IPS-11a (cell line): ENCODE results near the gene CAB39L.

Source experiments
- H3K4me3 ChIP-seq: one replicate; pipeline ENCODE4 v1.5.1; 2013; ENCODE audit warnings: low read depth, low read length, control low read depth

Gene CAB39L

DNA sequence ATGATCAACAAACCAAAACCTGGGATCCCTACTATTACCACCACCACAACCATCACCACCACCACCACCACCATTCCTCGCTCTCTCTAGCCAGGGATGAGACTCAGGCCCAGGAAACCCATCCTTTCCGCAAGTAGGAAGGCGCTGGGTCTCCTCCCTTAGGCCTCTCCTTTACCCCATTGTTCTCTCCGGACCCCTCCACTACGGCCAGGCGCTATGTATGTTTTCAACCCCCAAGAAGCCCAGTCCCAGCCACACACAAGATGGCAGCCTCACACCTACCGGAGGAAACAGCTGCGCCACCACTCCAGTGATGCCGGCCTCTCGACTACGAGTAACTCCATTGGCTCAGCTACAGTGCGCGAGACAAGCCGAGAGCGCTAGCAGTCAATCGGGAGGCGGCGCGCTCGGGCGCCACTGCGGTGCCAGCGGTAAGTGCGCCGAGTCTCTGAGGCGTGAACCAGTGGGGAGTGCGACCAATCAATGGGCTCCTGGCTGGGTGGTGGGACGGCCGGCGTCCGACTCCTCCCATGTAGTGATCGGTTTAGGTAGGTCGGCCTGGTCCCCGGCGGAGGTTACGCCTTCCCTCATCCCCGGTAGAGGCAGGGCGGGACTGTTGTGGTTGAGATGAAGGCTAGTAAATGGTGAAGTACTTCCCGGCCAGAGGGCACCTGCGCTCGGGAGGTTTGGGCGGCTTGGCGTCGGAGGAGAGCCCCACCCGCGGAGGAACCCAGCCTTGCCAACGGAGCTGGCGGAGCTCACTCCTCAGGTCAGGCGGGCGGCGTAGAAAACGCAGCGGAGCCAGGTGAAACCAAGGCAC lies at the start of gene CAB39L, which contains the start of gene SETDB2:
Gene CAB39L, minus strand, starts transcription at position 361 of the 820 bp plus-strand sequence. CDS start 61,154 bp downstream, outside the sequence.
Gene SETDB2, plus strand, starts transcription at position 571 of the 820 bp plus-strand sequence. CDS start 7,620 bp downstream, outside the sequence.
- H3K4me3 ChIP-seq, result peak within 1 kb of the TSS; percentile 88

DNA sequence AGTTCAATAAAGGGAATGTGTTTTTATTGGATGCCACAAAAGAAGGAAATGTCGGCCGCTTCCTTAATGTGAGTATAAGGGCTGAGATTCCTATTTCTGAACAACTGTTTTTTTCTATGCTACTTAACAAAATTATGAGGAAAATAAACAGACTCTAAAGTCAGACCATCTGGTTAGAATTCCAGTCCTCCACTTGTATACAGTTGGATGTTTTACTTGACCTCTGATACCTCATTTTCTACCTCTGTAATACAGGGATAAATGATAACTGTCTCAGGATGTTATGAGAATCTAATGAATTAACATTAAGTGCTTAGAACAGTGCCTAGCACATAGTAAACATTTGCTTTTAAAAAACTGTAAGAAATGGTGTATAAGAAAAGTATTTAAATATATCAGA lies 44.7 kb upstream of the CAB39L start:
- H3K4me3 ChIP-seq, result no peak overlapping the region

DNA sequence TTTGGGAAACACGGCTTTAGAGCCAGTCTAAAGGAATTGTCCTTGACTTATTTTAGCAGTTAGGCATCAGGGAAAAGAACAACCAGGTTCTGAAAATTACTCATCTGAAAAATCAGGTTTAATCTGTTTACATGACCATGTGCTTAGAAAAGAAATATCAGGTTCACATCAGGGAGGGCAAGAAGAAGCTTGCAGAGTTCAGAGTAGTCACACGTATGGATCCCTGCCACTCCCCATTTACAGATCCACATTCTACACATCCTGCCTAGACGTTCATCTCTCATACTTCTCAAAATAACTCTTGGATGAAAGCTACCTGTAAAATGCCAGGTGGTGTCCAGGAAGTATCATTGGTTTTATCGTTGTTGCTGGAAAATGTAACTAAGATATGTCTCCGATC lies 37.9 kb upstream of the CAB39L start:
- H3K4me3 ChIP-seq, result no peak overlapping the region

DNA sequence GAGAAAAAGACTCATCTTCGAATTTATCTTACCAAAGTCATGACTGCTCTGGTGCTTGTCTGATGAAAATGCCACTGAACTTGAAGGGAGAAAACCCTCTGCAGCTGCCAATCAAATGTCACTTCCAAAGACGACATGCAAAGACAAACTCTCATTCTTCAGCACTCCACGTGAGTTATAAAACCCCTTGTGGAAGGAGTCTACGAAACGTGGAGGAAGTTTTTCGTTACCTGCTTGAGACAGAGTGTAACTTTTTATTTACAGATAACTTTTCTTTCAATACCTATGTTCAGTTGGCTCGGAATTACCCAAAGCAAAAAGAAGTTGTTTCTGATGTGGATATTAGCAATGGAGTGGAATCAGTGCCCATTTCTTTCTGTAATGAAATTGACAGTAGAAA lies 32.7 kb upstream of the CAB39L start:
- H3K4me3 ChIP-seq, result no peak overlapping the region

DNA sequence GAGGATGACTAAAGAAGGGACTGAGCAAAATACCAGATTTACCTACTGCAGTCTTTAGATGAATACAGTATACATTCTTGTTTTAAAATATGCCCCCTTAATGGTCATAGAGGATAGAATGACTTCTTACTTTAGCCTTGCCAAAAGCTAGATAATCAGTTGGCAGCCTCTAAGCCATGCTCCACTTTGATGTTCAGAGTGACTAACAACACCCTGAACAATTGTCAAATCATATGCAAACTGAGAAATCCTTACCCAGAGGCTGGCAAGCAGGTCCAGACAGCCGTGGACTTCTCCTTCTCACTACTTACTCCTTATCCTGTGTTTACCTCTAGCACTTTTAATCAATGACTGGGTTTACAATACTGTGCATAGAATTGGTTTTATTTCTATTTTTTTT lies 28.3 kb upstream of the CAB39L start:
- H3K4me3 ChIP-seq, result no peak overlapping the region

DNA sequence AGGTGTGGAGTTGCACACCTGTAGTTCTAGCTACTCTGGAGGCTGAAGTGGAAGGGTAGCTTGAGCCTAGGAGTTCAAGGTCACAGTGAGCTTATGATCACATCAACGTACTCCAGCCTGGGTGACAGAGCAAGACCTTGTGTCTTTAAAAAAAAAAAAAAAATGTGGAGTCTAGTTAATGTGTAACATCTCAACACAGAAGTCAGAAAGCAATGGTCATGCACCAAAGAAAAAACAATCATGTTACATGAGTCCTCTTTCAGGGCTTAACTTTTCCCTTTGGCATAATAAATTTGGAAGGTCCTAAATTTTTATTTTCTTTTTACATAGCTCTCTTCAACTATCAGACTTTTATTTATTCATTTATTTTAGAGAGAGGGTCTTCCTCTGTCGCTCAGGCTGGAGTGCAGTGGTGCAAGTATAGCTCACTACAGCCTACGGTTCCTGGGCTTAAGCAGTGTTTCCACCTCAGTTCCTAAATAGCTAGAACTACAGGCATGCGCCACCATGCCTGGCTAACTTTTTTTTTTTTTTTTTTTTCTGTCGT lies 22.5 kb upstream of the CAB39L start:
- H3K4me3 ChIP-seq, result no peak overlapping the region

DNA sequence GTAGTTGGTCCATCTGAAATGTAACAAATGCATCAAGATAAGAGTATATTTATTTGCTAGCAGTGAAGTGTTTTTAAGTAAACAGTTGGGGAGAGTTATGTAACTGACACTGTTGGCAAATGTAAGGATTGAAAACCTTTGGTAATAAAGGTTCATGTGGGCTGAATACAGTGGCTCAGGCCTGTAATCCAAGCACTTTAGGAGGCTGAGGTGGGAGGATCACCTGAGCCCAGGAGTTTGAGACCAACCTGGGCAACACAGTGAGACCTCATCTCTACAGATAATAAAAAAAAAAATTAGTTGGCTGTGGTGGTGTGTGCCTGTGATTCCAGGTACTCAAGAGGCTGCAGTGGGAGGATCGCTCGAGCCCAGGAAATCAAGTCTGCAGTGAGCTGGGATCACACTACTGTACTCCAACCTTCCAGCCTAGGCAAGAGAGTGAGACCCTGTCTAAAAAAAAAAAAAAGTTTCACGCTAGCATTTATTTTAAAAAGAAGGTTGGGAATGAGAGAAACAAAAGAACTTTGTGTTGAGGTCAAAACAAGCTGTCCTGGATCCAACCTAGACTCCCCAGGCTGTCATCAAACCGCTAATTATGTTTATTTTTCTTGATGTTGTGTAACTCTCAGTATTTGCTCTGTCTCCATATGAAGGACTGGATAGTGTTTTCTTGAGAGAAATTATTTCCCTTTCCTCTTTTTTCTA lies 20.9 kb upstream of the CAB39L start:
- H3K4me3 ChIP-seq, result no peak overlapping the region

DNA sequence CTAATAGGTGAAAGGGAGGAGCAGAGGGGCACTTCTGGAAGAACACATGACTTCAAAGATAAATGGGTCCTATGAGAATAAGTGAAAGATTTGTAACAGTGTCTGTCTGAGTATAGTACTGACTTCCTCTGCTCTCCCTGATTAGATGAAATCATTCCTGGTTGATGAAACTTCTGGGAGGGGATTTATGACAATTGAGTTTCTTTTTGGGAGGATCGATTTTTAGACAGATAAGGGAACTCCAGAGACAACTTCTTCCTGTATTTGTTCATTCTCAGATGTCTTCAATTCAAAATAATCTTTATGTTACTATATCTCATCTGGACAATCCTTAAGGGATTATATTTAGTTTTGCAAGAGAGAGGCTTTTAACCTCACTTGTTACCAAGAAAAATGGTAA lies 20.2 kb upstream of the CAB39L start:
- H3K4me3 ChIP-seq, result no peak overlapping the region

DNA sequence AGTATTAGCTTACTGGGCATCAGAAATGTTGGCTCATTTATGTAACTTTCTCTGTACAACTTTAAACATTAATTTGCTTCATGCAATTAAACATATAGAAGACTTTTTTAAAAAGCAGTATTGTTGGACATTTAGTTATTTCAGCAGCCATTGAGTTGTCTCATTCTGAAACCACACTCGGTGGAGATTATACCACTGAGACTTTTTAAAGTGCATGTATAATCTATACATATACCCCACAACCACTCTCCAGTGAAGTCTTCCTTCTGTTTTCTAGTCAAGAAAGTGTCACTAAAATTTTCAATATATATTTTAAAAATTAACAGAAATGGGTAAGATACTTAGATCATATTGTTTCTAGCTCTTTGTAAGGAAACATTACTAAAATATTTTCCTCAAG lies 15.7 kb upstream of the CAB39L start:
- no peak overlapping the region for H3K4me3 ChIP-seq

DNA sequence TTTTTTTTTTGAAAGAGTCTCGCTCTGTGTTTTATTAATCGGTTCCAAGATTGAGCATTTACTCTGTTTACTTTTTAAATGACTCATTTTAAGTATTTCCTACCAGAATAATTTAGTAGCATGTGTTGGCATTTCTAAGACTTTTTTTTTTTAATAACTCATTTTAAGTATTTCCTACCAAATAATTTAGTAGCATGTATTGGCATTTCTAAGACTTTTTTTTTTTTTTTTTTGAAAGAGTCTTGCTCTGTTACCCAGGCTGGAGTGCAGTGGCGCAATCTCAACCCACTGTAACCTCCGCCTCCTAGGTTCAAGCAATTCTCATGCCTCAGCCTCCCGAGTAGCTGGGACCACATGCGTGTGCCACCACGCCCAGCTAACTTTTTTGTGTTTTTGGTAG lies 13.4 kb upstream of the CAB39L start:
- H3K4me3 ChIP-seq, result no peak overlapping the region

DNA sequence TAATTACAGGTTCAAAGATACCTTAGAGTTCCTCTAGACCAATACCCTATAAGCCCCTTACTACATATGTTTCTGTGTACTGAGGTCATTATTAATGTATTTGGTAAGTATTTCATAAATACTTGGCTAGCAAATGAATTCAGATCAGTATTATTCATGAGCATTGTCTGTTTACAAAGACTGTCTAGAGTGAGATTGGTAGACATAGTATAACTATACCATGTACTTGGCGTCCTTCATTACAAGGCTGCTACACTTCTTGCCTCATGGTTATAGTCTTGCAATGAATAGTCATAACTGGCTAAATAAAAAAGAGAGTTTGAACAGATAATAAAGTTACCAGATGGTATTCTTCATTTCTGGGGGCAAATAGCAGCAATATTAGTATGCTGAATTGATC lies 12.3 kb upstream of the CAB39L start:
- no peak overlapping the region for H3K4me3 ChIP-seq

DNA sequence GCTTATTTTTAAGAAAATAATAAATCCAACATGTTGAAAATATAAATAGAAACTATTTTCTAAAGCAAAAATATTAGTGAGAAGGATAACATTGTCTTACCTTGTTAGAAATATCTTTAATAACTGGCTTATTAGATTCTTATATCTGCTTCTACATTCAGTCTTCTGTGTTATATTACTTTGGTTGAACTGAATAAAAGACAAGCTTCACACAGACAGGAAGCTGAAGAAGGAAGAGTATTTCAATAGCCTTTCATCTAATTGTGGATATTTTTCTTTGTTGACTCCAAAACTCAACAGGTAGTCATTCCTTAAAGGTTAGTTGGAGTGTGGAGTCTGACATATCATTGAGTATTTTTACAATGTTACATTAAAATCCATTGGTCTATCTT lies 11.1 kb upstream of the CAB39L start:
- no peak overlapping the region for H3K4me3 ChIP-seq

DNA sequence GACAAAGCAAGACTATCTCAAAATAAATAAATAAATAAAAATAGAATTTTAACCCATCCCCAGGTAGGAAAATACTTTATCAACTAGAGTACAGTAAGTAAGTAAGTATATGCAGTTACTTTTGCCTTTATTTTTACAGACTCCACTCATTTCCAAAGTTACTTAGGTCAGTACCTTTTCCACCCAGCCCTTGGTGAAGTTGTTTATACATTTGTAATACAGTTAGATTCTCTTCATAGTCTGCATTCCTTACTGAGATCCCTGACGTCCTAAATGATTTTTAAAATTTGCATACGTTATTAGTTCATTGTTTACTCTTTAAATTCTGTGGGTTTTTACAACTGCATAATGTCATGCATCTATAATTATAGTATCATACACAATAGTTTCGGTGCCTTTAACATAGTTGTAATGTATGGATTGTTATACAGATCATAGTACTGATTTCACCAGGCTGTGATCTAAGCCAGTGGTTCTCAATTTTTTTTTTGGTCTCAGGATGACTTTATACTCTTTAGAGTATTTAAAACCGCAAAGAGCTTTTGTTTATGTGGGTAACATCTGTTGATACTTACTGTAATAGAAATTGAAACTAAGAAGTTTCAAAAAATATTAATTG lies 10.6 kb upstream of the CAB39L start:
- no peak overlapping the region for H3K4me3 ChIP-seq

DNA sequence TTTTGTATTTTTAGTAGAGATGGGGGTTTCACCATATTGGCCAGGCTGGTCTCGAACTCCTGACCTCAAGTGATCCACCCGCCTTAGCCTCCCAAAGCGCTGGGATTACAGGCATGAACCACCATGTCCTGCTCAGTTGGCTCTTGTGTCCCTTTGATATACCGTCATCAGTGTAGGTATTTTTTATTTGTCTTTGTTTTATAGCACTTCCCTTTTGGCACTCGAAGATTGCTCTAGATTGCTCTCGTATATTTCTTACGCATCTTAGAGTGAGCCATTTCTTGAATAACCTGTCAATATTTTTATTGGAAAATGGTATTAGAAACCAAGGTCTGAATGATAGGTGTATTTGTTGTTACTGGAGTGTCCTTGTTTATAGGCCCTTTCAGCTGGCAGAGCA lies 9.6 kb upstream of the CAB39L start:
- no peak overlapping the region for H3K4me3 ChIP-seq

DNA sequence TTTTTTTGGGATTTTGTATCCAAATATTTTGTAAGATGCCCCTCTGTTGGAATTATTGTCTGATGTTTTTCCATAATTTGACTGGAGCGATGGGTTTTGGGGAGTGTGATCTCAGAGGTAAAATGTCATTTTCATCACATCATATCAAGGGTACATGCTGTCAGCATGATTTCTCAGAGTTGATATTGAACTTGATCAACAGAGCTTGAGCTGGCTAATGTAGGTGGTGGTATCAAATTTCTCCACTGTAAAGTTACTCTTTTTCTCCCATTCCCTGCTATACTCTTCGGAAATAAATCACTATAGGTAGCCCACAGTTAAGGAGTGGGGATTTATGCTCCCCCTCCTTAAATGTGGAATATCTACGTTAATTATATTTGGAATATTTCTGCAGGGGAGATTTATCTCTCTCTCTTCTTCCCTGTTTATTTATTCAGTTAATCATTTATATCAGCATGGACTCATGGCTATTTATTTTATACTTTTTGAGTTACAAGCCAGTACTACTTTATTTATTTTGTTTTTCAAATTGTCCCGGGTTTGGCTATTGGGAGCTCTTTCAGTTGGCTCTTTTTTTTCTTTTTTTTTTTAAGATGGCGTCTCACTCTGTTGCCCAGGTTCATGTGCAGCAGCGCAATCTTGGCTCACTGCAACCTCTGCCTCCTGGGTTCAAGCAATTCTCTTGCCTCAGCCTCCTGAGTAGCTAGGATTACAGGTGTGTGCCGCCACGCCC lies 9.0 kb upstream of the CAB39L start:
- no peak overlapping the region for H3K4me3 ChIP-seq

DNA sequence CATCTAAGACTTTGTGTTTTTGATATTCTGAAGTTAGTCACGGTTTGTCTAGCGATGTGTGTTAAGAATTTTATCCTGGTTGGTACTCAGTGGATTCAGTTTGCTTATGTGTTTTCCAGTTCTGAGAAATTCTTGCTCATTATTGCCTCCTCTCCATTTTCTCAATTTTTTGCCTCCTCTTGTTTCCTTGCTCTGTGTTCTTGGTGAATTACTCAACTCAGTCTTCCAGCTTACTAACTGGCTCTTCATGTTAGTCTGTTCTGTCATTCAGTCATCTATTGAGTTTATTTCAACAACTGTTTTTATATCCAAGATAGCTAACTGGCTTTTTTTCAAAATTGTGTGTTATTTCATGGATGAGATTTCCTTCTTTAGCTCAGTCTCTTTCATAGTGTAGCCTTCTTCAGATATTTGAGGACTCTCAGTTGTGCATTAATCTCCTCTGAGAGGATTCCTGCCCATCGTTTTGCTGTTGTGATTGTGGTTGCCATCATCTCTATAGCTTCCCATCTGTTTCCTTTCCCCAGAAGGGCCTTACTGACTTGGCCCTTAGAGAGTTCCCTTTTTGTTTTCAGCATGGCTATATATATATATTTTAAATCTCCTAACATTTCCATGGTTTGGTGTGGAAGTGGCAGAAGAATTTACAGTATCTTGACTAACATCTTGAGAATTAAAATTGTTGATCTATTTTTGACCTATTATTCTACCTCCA lies 6.4 kb upstream of the CAB39L start:
- no peak overlapping the region for H3K4me3 ChIP-seq

DNA sequence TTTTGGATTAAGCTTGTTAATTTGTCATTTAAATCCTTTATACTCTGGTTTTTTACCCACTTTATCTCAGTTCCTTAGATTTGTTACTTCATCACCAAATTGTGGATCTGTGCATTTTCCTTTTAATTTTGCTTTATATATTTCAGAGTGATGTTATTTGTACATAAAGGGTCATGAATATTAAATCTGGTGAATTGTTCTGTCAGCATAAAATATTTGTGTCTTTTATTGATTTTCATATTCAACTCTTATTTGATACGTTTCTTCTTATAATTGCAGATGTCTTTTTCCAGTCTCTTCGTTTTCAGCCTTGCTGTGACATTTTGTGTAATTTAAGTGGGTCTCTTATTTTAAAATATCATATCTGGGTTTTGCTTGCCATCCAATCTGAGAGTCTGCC lies 4.9 kb upstream of the CAB39L start:
- H3K4me3 ChIP-seq, result no peak overlapping the region

DNA sequence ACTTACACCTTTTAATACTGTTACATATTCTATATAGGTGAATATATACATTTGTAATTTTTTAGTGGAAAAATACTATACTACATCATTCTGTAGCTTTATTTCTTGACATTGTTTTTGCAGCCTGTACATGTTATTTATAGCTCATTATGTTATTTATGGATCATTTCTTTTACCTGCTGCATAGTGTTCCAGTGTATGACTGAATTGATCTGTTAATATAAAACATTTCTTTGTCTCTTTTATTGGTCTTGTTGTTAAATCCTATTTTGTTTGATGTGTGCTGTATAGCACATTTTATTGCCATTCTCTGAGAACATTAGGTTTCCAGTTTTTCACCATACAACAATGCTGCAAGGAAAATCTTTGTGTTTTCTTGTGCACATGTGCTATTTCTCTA lies 2.6 kb upstream of the CAB39L start:
- H3K4me3 ChIP-seq, result no peak overlapping the region

DNA sequence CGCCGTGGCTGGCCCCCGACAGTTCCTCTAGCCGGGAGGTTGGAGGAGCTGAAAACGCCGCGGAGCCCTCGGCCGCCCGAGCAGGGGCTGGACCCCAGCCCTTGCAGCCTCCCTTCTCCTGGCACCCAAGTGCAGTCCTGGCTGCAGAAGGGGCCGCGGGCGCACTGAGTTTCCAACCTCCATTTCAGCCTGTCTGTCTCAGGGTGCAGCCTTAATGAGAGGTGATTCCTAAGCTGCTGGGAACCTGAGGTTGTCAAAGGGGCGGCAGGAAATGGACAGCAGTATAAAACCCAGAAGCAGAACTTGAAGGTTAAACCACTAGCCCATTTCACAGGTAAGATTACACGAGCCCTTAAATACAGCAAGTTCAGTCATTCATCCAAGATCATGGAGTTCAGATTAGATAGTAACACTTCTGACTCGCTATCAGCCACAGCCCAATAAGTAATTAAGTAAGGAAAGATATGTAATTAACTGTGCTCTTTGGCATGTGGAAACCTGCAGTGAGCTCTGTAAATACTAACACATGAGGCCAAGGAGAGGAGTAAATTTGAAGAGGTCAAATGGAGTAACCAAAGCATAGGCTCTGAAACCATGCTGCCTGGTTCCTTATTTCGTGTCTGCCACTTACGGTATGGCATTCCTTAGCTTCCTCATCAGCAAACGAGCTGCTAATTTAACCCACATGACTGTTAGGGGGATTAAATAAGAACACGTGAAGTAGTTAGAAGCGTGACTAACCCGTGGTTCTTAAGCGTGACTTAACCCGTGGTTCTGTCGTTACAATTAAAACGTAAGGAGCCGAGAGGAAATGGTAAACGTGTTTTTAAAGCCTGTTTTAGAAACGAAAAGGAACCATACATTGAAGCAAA lies 896 bp upstream of the CAB39L start:
- peak overlapping the region; percentile 88 for H3K4me3 ChIP-seq
